SK-N-SH (cell line): ENCODE results near the gene NT5M. TPM values are rescaled to one million over a fixed set of nuclear protein-coding genes. Genes with fewer than 3 reads are reported as not detected.

Source experiments
- CTCF ChIA-PET: fragments of 300-600, 350-600 bp; formaldehyde crosslinking; extraction: SDS; loops from one replicate; lab custom pipeline; 2021; lab: Yijun Ruan, JAX
- POLR2A ChIA-PET: fragments of 350-600 bp; sonication (Branson Sonifier 250); formaldehyde crosslinking; extraction: SDS; loops from one replicate; lab custom pipeline; 2020; ENCODE audit warnings: antibody characterized with exemption, inconsistent platforms; lab: Yijun Ruan, JAX
- DNase-seq: peaks from one replicate; pipeline ENCODE4 v3.0.0; 2012
- H2AFZ ChIP-seq: fragments of 200-600 bp; sonication (generic); 2 replicates; pipeline ENCODE4 v1.8.1; 2016; ENCODE audit warnings: antibody characterized with exemption, mild to moderate bottlenecking, low read depth
- H3F3A ChIP-seq: fragments of 200-600 bp; sonication (generic); replicated peaks from 2 replicates; pipeline ENCODE3; 2016; ENCODE audit warnings: antibody characterized with exemption, mild to moderate bottlenecking; ENCODE audit not compliant: insufficient read depth
- H3K27ac ChIP-seq, 2 experiments: fragments of 200-500 bp in 1 of 2; fragments of 200-600 bp in 1 of 2; sonication (Bioruptor generic) in 1 of 2; sonication (generic), shearing (Covaris generic) in 1 of 2; 2 replicates each; pipeline versions ENCODE4 v1.5.1 to v1.6.1; 2014 to 2016; ENCODE audit warnings: low read depth in 2 of 2, inconsistent platforms in 1 of 2, low read length in 1 of 2, mild to moderate bottlenecking in 1 of 2, mixed read lengths in 1 of 2
- H3K27me3 ChIP-seq: fragments of 200-600 bp; sonication (generic), shearing (Covaris generic); 2 replicates; pipeline ENCODE4 v1.6.1; 2016; ENCODE audit warnings: mixed run types; ENCODE audit not compliant: insufficient read depth
- H3K36me3 ChIP-seq, 2 experiments: fragments of 200-500 bp in 1 of 2; fragments of 200-600 bp in 1 of 2; sonication (Bioruptor generic) in 1 of 2; sonication (generic) in 1 of 2; replicated peaks in 1 of 2; 2 replicates each; pipeline versions ENCODE3 to v1.5.1; 2014 to 2016; ENCODE audit warnings: low read length in 1 of 2, mild to moderate bottlenecking in 1 of 2; ENCODE audit not compliant: insufficient read depth in 2 of 2, control insufficient read depth in 1 of 2
- H3K4me1 ChIP-seq, 2 experiments: fragments of 200-500 bp in 1 of 2; fragments of 200-600 bp in 1 of 2; sonication (Bioruptor generic) in 1 of 2; sonication (generic), shearing (Covaris generic) in 1 of 2; 2 replicates each; pipeline versions ENCODE4 v1.5.1 to v1.6.1; 2014 to 2016; ENCODE audit warnings: low read depth in 1 of 2, low read length in 1 of 2, mixed run types in 1 of 2; ENCODE audit not compliant: insufficient read depth in 2 of 2, control insufficient read depth in 1 of 2
- H3K4me2 ChIP-seq: fragments of 200-600 bp; sonication (generic), shearing (Covaris generic); 2 replicates; pipeline ENCODE4 v1.6.1; 2017; ENCODE audit warnings: mixed run types
- H3K4me3 ChIP-seq, 2 experiments: fragments of 200-500 bp in 1 of 2; fragments of 200-600 bp in 1 of 2; sonication (Bioruptor generic) in 1 of 2; sonication (generic), shearing (Covaris generic) in 1 of 2; 2 replicates each; pipeline versions ENCODE4 v1.5.1 to v1.8.1; 2014 to 2016; ENCODE audit warnings: low read depth in 2 of 2, inconsistent platforms in 1 of 2, low read length in 1 of 2, mild to moderate bottlenecking in 1 of 2, mixed read lengths in 1 of 2, moderate library complexity in 1 of 2
- H3K79me2 ChIP-seq: fragments of 200-600 bp; sonication (generic); 2 replicates; pipeline ENCODE4 v1.8.1; 2017; ENCODE audit warnings: mild to moderate bottlenecking; ENCODE audit not compliant: insufficient read depth
- H3K9ac ChIP-seq: fragments of 200-600 bp; sonication (generic); 2 replicates; pipeline ENCODE4 v1.6.1; 2017; ENCODE audit warnings: mixed run types
- H3K9me2 ChIP-seq: fragments of 200-600 bp; sonication (generic); 2 replicates; pipeline ENCODE4 v1.6.1; 2017; ENCODE audit warnings: mixed run types
- H3K9me3 ChIP-seq: fragments of 200-600 bp; sonication (generic); 2 replicates; pipeline ENCODE4 v1.6.1; 2017; ENCODE audit warnings: mixed run types, mild to moderate bottlenecking, moderate library complexity
- H4K20me1 ChIP-seq: fragments of 200-600 bp; sonication (generic); 2 replicates; pipeline ENCODE4 v1.6.1; 2017; ENCODE audit warnings: mild to moderate bottlenecking, mixed run types; ENCODE audit not compliant: insufficient read depth
- CHD2 ChIP-seq: fragments of 150-350 bp; IDR thresholded peaks from 2 replicates; pipeline ENCODE4 v1.6.1; 2018; ENCODE audit warnings: low read length; ENCODE audit not compliant: partially characterized antibody
- ELF1 ChIP-seq: IDR thresholded peaks from 2 replicates; pipeline ENCODE4 v1.4.0; 2012
- EP300 ChIP-seq, 2 experiments: IDR thresholded peaks; 2 replicates each; pipeline versions ENCODE4 v1.4.0 to v1.6.1; 2012; ENCODE audit warnings: borderline replicate concordance in 1 of 2, low read depth in 1 of 2, low read length in 1 of 2
- FOSL2 ChIP-seq: IDR thresholded peaks from 2 replicates; pipeline ENCODE4 v1.4.0; 2012; ENCODE audit warnings: low read depth, mild to moderate bottlenecking, moderate library complexity, borderline replicate concordance
- FOXJ3 ChIP-seq: sonication (generic); formaldehyde crosslinking; IDR thresholded peaks from 2 replicates; pipeline ENCODE4 v1.5.1; 2020; ENCODE audit warnings: mild to moderate bottlenecking, missing genetic modification reagents
- FOXM1 ChIP-seq: IDR thresholded peaks from 2 replicates; pipeline ENCODE4 v1.4.0; 2012; ENCODE audit warnings: low read depth, mild to moderate bottlenecking
- JUND ChIP-seq: IDR thresholded peaks from 2 replicates; pipeline ENCODE4 v1.4.0; 2012
- MAX ChIP-seq: IDR thresholded peaks from 2 replicates; pipeline ENCODE4 v1.4.0; 2012; ENCODE audit warnings: low read depth
- NRF1 ChIP-seq: IDR thresholded peaks from 2 replicates; pipeline ENCODE4 v1.6.1; 2012; ENCODE audit warnings: low read depth, mild to moderate bottlenecking, low read length
- POLR2AphosphoS5 ChIP-seq: IDR thresholded peaks from 2 replicates; pipeline ENCODE4 v1.6.1; 2012; ENCODE audit warnings: low read depth, low read length
- RAD21 ChIP-seq: IDR thresholded peaks from 2 replicates; pipeline ENCODE4 v1.6.1; 2012; ENCODE audit warnings: mild to moderate bottlenecking, low read length
- RCOR1 ChIP-seq: fragments of 150-350 bp; IDR thresholded peaks from 2 replicates; pipeline ENCODE4 v1.6.1; 2017; ENCODE audit warnings: antibody characterized with exemption, low read length
- RFX5 ChIP-seq: IDR thresholded peaks from 2 replicates; pipeline ENCODE4 v1.6.1; 2012; ENCODE audit warnings: mild to moderate bottlenecking, improper control_type of control experiment, low read length
- TAF1 ChIP-seq: IDR thresholded peaks from 2 replicates; pipeline ENCODE4 v1.6.1; 2012; ENCODE audit warnings: low read depth, mild to moderate bottlenecking, low read length, moderate library complexity, borderline replicate concordance
- TCF12 ChIP-seq: IDR thresholded peaks from 2 replicates; pipeline ENCODE4 v1.4.0; 2012
- USF1 ChIP-seq: IDR thresholded peaks from 2 replicates; pipeline ENCODE4 v1.4.0; 2012; ENCODE audit warnings: low read depth, borderline replicate concordance
- USF2 ChIP-seq: fragments of 150-350 bp; IDR thresholded peaks from 2 replicates; pipeline ENCODE4 v1.6.1; 2017; ENCODE audit warnings: antibody characterized with exemption, low read length, low read depth, borderline replicate concordance
- YY1 ChIP-seq: IDR thresholded peaks from 2 replicates; pipeline ENCODE4 v1.4.0; 2012; ENCODE audit warnings: low read depth, mild to moderate bottlenecking
- WGBS: methylation state at CpG from one replicate; pipeline ENCODE4 v1.1.6; 2017; ENCODE audit warnings: low lambda C conversion rate; 5-methylcytosine and 5-hydroxymethylcytosine counted together
- polyA plus RNA-seq, 3 experiments: library from polyadenylated mRNA; depleted of rRNA; stranded (reverse); fragments of >200 nt; gene quantifications; 2 replicates each; pipeline ENCODE4 v1.2.3, GENCODE V29; 2012
- TF ChIP-seq, protein P1 (sequence below): fragments of 150-350 bp; IDR thresholded peaks from 2 replicates; pipeline ENCODE4 v1.6.1; 2016; ENCODE audit warnings: mild to moderate bottlenecking, low read depth, low read length

The NT5M gene
- polyA plus RNA-seq, 1 of the 3 experiments (the other 2 are of a cell fraction), result 3.9 TPM

DNA sequence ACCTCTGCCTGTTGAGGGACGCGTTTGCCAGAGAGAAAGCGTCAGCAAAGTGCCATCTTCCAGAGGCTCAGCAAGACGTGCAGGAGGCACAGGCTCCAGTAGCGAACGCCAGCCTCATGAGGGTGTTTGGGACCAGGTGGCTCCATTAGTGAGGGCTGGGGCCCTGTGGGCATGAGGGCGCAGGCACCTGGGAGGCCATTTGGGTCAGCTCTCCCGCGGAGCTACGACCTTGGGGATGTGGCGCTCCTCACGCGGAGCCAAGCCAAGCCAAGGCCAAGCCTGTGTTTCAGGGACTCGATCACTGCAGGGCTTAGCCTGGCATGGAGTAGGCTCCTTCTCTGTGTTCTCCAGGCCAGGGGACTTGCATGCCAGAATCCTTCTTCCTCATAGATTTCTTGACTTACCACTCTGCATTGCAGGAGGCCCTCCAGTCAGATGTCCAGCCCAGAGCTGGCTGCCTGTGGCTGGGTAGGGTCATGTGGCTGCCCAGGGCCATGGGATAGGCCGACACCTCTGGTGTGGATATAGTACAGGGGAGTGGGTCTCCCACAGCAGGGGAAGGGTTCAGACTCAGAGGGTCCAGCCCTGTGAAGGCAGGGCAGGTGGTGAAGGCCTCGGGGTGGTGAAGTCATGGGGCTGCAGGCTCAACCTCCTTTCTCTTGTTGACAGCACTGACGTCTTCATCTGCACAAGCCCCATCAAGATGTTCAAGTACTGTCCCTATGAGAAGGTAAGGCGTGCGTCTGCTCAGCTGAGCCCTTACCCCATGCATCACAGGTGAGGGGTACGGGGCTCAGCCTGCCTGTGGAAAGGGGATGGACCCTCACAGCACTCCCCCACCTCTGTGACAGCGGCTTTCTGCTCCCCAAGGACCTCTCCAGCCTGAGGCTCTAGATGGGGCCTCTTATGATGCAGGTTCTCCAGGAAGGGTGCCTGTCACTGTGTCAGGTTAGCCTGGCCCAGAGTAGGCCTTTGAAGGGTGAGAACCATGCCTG lies 19.6 kb downstream of the NT5M start (continued):
- no peak for TF ChIP-seq USF2

- no peaks in the 10 kb centered on the region for H3K9me3 ChIP-seq
- no peaks in the 10 kb centered on the region for H3F3A ChIP-seq
- no peak overlapping the region for H3K9ac ChIP-seq
- no peak overlapping the region for H3K4me3 ChIP-seq
- H3K36me3 ChIP-seq, result no peaks in the 10 kb centered on the region
- H4K20me1 ChIP-seq, result no peaks in the 10 kb centered on the region
- DNase-seq, result no peak
- no peaks in the 10 kb centered on the region for H3K79me2 ChIP-seq
- H3K4me1 ChIP-seq, result no peaks in the 10 kb centered on the region
- H3K4me2 ChIP-seq, result no peak overlapping the region
- no peak overlapping the region for H3K27ac ChIP-seq
- no peaks in the 10 kb centered on the region for H3K9me2 ChIP-seq
- no peak overlapping the region for H2AFZ ChIP-seq
- WGBS, result 85% methylated on average over 8 of the region's 8 CpGs
- TF ChIP-seq RCOR1 (no peak), FOXJ3 (CRISPR knock-in tag) (no peak), ELF1 (no peak), RFX5 (no peak)
- TF ChIP-seq, all 33 proteins: peak for 0
- ChIA-PET POLR2A (no interaction called here), CTCF (no interaction called here)
- H3K27me3 ChIP-seq, result no peaks in the 10 kb centered on the region
Observed at GRCh38 chr17:17324616-17325015, 21.4 kb downstream of the NT5M start.

- no peaks in the 10 kb centered on the region for H3K79me2 ChIP-seq
- CTCF ChIA-PET, result no interaction called here
- no peak for DNase-seq
- no peak overlapping the region for H2AFZ ChIP-seq
- no peaks in the 10 kb centered on the region for H3K9me3 ChIP-seq
- no peaks in the 10 kb centered on the region for H3K36me3 ChIP-seq
- TF ChIP-seq JUND, result no peak
- TF ChIP-seq POLR2AphosphoS5, result no peak
- no peak for TF ChIP-seq RAD21
- no peak for TF ChIP-seq MAX
- TF ChIP-seq YY1, result no peak
- TF ChIP-seq, protein P1, sequence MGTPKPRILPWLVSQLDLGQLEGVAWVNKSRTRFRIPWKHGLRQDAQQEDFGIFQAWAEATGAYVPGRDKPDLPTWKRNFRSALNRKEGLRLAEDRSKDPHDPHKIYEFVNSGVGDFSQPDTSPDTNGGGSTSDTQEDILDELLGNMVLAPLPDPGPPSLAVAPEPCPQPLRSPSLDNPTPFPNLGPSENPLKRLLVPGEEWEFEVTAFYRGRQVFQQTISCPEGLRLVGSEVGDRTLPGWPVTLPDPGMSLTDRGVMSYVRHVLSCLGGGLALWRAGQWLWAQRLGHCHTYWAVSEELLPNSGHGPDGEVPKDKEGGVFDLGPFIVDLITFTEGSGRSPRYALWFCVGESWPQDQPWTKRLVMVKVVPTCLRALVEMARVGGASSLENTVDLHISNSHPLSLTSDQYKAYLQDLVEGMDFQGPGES, result no peak
- no peak for TF ChIP-seq FOSL2
- TF ChIP-seq TCF12, result no peak
- no peak for TF ChIP-seq USF1
- no peak for TF ChIP-seq FOXM1
- TF ChIP-seq EP300 (IDR thresholded peaks at IDR 0.05; ENCODE audit: borderline replicate concordance in 1 of 2, low read depth in 1 of 2, low read length in 1 of 2), result no peak
- no peak for TF ChIP-seq ELF1
- no peak for TF ChIP-seq CHD2
- no peak for TF ChIP-seq NRF1
- no peak for TF ChIP-seq TAF1
- no peak overlapping the region for H3K9ac ChIP-seq
- H3F3A ChIP-seq, result no peaks in the 10 kb centered on the region
- H3K4me1 ChIP-seq, result no peaks in the 10 kb centered on the region
- 75% methylated on average over 4 of the region's 10 CpGs for WGBS
- H3K4me3 ChIP-seq, result no peak overlapping the region
- H4K20me1 ChIP-seq, result no peaks in the 10 kb centered on the region
- no peaks in the 10 kb centered on the region for H3K9me2 ChIP-seq
- no peaks in the 10 kb centered on the region for H3K27me3 ChIP-seq
- H3K27ac ChIP-seq, result no peak overlapping the region
- H3K4me2 ChIP-seq, result no peak overlapping the region
- POLR2A ChIA-PET, result no interaction called here
Observed at GRCh38 chr17:17325228-17325627, 22.1 kb downstream of the NT5M start.
